HG03439 (cell line): ENCODE data around the gene MKKS.
"Not testable (repeated sequence)": the region's sequence is repeated elsewhere in the genome, so short reads cannot be mapped to it uniquely, and the experiment has no call there.

Experiments used
- ATAC-seq: cut with Tn5 transposase; IDR thresholded peaks from one replicate; pipeline ENCODE4 v1.9.1; 2021; ENCODE audit warnings: mild to moderate bottlenecking, moderate library complexity; ENCODE audit not compliant: unreplicated experiment

Gene MKKS

DNA sequence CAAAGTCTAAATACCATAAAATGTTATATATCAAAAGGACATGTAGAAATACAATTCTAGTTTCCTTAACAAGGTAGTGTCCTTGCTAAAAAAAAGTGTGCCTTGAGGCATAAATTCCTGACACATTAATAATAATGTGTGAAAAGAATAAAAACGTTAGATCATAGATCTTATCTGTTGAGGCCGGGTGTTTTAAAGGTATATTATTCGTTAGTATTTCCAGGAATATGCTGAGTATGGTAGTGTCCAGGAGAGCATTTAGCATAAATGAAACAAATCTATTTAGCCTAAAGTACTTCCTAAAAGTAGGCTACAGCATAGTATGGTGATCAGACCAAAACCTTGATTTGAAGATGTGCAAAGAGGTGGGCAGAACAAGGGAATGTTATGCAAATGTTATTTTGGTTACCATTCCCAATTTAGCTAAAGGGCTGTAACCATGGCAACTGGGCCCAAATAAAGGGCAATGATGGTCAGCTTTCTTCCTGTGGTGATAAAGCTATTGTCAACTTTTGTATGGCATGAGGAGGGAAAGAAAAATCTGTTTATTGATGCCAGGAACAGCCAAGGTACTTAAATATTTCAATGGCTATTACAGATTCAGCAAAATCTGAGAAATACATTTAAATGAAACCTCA, 18.9 kb downstream of the MKKS start:
- no peak for ATAC-seq

DNA sequence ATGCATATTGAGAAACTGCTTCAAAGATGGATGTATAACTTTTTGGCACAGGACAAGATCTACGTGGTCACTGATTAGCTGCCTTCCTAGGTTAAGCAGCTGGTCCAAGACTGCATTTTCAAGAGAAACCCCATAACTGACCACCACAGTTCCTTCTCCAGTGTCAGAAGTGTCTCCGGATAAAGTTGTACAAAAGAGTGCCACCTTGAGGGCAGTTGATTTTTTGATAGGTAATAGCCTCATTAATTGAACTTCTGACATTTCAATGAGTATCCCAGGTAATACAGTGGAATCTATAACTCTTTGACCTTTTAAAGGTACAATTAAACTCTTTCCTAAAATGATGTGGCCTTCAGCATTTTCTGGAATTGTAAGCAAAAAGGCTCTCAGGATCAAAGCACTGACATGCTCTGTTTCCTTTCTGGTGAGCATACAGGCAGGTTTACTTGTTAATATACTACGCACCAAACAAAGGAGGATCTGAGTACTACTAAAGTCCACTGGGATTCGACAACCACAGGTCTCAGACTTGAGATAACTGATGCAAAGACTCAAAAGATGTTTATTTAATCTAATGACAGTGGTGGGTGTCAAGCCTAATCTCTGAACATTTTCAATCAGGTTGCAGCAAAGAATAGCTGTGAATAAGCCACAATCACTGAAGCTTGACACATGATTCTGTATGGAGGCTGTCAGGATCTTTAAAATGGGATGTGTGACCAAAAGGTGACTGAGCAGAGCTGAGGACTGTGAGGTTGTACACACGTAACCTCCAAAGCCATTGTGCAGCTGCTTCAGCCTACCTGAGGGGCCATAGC, 21.2 kb downstream of the MKKS start:
- no peak for ATAC-seq

DNA sequence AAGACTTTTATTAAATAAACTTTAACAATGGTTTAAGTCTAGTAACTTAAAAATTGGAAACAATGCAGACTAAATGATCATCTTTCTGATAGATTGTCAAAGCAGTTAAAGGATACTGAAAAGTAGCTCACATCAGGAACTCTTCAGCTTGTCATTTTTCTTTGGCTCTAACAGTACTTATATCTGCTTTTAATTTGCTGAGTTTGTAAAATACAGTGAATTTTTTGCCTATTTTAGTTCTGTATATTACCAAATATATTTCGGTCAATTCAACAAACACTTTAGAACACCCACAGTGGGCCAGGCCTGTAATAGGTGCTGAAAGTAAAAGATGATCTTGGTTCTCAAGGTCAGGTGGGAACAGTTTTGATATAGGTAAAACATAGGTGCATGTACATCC, 22.3 kb downstream of the MKKS start:
- no peak for ATAC-seq

DNA sequence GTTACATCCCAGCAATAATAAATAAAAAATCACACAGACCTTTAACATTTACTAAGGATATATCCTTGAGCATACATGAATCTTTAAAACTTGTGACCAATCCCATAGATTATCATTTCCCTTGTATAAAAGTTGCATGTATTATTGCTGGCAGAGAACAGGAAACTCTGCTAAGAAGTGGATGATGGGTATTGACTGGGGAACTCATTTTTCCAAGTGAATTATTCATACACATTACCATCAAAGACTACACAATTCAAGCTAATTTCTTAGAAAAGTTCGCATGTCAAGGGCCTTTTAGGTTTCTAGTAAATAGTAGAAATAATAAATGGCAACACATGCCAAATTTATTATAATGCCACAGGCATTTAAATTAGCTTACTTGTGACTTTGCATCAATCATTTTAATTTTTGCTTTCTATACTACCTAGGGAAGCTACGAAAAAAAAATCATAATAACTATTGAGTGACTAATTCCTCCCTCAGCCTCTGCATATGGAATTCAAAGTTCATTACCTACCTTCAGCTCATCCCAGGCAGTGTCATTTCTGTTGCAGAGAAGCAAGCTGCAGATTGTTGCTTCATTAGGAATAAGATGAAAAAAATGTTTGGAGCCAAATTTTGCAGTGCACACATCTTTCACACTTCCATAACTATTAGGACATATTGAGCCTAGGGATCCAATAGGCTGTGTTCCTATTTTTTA, 25.8 kb downstream of the MKKS start:
- ATAC-seq: no peak

DNA sequence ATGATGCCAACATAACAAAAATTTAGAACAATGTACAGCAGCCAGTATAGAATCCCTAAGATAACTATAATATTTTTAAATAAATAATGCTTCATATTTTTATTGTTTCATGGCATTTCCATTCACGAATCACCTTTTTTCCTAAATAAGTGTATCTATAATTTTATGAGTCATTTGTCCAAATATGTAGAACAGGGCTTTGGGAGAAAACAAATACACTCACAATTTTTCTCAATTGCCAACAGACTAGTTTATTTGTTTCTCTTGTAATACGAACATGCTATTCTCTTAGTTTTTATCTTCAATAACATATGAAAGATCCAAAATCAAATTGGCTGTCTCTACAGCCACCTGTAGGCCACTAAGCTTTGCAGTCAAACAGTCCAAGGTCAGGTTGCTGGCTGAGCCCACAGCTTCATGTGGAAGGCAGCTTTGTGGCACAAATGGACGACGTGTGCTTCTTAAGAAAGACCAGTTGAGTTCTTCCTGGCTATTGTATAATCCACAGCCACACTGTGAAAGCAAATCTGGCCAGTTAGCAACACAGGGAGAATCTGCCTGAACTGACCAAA, 29.0 kb downstream of the MKKS start:
- ATAC-seq: no peak

DNA sequence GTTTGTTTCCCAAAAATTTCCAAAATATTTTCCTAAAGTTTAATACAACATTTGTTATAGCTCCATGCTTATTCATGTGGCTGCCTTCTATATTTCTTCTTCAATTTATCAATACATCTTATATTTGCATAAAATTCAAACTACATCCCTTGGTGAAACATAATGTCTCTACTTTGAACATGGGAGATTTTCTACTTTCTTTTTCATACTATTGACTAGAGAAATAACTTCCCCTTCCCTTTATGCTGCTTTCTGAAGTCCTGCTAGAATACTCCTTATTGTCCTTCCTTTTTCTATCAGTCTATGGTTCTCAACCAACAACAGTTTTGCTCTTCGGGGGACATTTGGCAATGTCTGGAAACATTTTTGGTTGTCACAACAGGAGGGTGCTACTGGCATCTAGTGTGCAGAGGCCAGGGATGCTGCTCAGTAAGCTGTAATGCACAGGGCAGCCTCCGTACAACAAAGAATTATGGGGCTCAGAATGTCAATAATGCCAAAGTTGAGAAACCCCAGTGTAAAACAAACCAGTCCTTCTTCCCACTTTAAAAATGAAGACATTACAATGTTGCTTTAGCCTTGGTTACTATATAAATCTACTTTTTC, 29.9 kb downstream of the MKKS start:
- no peak for ATAC-seq

DNA sequence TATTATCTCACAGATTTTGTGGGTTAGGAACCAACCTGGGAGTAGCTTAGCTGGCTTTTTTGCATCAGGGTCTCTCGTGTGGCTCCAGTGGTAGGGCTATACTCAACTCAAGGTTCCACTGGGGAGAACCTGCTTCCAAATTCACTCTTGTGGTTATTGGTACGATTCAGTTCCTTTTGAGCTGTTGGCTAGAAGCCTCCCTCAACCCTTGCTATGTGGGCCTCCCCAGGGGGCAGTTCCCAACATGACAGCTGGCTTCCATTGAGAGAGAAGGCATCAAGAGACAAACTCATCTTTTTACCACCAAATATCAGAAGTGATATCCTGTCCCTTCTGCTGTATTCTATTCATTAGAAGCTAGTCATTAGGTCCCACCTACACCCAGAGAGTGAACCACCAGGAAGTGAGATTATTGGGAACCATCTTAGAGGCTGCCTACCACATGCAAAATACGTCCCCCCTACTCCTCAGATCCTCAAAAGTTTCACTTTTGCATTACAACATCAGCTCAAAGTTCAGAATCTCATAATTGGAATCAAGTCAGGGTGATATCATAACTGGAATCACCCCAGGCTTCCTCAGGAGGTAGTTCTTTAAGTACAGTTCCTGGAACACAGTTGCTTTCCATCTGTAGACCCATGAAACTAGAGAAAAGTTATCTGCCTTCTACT, 30.9 kb downstream of the MKKS start:
- no peak for ATAC-seq

DNA sequence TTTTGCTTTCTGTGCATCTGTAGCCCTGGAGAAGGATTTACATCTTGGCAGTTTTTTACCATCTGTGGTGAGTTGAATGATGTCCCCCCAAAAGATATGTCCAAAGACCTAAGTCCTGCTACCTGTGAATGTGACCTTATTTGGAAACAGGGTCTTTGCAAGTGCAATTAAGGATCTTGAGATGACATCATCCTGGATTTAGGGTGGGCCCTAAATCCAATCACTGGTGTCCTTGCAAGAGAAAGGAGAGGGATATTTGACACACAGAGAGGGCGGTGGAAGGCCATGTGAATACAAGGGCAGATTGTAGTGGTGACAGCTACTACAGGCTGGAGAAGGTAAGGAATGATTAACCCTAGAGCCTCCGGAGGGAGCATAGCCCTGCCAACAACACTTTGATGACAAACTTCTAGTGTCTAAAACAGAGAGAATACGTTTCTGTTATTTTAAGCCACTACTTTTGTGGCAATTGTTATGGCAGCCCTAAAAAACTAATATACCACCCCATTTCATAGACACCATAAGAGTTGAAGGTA, 35.1 kb downstream of the MKKS start:
- ATAC-seq: no peak

DNA sequence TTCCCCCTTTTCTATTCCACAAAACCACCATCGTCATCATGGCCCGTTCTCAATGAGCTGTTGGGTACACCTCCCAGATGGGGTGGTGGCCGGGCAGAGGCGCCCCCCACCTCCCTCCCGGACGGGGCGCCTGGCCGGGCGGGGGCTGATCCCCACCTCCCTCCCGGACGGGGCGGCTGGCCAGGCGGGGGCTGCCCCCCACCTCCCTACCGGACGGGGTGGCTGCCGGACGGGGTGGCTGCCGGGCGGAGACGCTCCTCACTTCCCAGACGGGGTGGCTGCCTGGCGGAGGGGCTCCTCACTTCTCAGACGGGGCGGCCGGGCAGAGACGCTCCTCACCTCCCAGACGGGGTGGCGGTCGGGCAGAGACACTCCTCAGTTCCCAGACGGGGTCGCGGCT, 39.3 kb downstream of the MKKS start:
- ATAC-seq: not testable (repeated sequence)

DNA sequence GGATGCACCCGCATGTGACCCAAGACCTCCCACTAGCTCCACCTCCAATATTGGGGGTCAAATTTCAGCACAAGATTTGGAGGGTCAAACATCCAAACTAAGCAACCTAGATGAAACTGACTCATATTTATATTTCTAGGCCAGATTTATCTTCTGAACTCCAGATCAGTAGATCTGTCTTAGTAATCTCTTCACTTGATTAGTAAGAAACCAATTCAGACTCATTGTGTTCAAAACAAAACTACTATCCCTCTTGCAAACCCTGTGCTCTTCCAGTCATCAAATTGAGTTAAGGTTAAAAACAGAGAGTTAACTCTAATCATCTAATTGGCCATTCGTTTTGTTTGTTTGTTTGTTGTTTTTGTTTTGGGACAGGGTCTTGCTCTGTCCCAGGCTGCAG, 43.3 kb downstream of the MKKS start:
- no peak for ATAC-seq

DNA sequence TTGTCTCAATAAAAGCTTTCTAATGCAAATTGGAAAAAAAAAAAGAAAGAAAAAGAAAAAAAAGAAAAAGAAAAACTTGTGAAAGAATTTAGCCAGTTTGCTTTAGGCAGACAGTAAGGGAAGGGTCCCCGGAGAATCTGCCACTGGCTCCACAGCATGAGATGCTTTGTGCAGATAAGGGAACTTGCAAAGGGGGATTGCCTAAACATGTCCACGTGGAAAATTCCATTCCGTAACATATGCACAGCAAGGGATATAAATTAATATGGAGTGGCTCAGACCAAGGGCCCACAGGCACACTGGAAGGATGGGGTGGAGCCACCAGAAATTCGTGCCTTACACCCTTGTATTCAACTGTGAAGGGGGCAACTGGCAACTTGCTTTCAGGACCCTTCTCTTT, 45.4 kb downstream of the MKKS start:
- ATAC-seq: no peak

DNA sequence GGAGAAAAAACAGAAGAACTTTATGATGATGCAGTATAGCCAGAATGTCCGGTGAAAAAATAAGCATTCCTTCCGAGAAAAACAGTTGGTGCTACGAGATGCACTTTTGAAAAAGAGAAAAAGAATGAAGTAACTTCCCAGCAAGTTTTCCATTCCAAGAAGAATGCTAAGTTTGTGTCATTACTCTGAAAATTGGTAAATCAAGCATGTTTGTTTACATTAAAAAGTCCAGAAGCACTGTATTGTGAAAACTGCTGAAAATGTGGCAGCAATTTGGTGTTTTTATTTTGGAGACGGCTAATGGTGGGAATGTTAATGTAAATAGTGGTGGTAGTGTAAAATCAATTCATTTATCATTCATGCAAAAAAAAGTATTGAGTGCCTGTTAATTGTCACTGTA, 46.3 kb downstream of the MKKS start:
- ATAC-seq: no peak

DNA sequence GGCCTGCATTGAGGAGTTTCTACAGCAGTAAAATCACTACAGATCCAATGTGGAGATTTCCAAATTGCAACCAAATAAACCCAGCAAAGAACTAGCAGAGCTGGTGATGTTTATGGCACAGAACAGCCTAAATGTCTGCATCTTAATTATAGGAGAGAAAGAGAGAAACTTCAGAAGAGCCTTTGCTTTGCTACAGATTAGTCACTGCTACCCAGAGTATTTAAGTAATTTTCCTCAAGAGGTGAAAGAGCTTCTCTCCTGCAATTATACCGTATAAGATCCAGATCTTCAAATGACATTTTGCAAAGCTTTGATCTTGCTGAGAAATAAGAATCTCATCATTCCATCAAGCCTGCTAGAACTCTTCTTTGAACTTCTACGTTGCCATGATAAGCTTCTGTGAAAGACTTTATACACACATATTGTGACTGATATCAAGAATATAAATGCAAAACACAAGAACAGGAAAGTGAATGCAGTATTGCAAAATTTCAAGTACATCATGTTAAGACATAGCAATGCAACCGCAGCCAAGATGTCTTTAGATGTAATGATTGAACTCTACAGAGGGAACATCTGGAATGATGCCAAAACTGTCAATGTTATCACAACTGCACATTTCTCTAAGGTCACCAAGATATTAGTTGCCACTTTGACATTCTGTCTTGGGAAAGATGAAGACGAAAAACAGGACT, 48.0 kb downstream of the MKKS start:
- no peak for ATAC-seq

DNA sequence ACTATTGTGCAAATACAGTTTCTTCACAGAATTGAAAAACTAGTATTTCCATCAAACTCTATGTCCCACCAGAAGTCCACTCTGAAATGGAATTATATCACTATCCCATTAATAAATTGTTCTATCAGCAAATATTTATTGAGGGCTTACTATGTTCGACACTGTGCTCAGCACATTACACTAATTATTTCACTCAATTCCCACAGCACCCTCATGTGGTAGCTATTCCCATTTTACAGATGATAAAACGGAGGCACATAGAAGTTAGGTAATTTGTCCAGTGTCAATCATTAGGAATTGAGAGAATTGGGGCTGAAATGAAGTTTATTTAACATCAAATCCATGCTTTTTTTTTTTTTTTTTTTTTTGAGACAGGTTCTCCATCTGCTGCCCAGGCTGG, 52.5 kb downstream of the MKKS start:
- ATAC-seq: no peak

DNA sequence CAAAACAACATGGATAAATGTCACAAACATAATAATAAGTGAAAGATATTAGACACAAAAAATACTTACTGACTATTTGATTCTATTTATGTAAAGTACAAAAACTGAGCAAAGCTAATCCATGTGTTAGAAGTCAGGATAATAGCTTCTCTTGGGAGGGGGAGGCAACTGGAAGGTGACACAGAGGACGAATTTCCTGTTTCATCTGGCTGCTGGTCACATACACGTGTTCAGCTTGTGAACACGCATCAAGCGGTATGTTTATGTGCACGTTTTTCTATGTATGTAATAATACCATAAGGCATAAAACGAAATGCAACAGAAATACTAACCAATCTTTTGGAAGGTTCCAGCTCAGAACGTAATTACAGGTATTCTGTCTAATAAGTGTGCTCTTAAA, 54.3 kb downstream of the MKKS start:
- ATAC-seq: no peak

DNA sequence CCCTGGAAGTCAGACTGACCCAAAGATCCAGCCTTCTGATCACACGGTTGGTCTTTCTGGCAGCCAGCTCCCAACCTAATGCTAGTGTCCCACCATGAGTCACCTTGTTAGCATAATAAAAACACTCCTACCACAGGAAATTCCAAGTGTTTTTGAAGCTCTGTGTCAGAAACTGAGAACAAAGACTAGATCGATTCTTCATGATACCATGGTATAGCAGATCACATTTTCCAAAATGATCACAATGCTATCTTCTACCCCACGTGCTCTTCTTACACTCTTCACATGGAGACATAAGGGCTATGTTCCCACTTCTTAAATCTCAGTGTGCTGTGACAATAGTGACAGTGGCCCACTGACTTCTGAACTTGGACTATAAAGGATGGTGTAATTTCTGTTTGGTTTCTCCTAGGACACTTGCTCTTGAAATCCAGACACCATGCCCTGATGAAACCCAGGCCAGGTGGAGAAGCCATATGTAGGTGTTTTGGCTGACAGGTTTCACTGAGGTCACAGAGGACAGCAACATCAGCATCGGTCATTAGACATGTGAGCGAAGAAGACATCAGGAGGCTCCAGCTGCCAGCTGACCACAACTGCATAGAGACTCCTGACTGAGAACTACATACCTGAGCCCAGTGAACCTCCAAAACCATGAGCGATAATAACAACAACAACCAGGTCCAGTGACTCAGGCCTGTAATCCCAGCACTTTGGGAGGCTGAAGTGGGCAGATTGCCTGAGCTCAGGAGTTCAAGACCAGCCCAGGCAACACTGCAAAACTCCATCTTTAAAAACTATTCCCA, 57.5 kb downstream of the MKKS start:
- no peak for ATAC-seq

DNA sequence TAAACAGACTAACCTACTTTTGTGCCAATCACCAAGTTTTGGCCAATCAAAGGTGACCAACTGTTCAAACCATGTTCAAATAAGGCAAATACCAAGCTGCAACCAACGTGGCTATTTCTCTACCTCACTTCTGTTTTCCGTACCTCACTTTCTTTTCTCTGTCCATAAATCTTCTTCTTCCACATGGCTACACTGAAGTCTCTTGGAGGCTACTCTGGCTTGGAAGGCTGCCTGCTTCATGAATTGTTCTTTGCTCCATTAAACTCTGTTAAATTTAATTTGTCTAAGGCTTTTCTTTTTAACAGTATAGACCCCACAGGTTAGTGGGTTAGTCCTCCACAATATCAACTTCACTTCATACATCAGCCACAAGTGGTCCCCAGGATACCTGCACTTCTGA, 58.8 kb downstream of the MKKS start:
- ATAC-seq: no peak

DNA sequence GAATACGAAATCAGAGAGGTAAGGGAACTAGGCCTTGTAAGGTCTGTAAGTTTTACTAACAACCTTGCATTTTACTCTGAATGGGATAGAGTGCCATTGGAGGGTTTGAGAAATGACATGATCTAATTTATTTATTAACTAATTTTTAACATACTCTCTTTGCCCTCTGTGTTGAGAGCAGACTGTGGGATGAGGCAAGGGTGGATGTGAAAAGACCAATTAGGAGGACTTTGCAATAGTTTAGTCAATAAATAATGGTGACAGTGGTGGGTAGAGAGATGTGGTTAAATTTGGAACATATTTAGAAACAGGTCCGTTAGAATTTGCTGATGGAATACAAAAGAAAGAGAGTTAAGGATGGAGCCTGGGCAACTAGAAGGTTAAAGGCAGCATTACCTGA, 60.0 kb downstream of the MKKS start:
- ATAC-seq: no peak

DNA sequence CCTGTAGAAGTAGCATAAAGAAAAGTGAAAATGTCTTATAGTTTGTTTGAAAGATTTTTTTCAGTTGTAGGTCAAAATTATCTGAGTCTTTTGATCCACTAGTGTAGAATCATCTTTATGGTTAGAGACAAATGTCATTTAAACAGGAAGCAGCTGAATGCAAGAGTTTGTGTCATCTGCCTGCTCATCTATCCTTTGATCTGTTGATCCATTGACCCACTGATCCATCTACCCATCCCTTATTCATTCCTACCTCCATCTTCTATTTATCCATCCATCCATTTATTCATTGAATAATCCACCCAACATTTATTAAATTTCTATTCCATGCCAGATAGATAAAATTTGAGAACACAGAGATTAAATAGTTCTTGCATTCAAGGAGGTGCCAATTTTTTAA, 62.6 kb downstream of the MKKS start:
- no peak for ATAC-seq
